HL-60/S4 (cell line): ENCODE measurements around the gene WDSUB1.

Source experiments
- in situ Hi-C: fragments of 300-500 bp; cut with MboI; formaldehyde crosslinking; loops from 2 replicates; pipeline ENCODE4 v1.14.3; 2022; ENCODE audit warnings: low sequenced_read_pairs

WDSUB1 gene

GRCh38 chr2:159199761-159200465 is 86.6 kb downstream of the WDSUB1 start:
- in situ Hi-C loops = no loop called here

- in situ Hi-C loops = no loop called here
These were observed 87.3 kb downstream of the WDSUB1 start for GRCh38 chr2:159199236-159199635.

GRCh38 chr2:159196393-159196925 is 90.0 kb downstream of the WDSUB1 start:
- in situ Hi-C loops = no loop called here

- in situ Hi-C loops = no loop called here
These were observed 90.8 kb downstream of the WDSUB1 start for GRCh38 chr2:159195697-159196096.

- in situ Hi-C loops = no loop called here
These were observed 92.3 kb downstream of the WDSUB1 start for GRCh38 chr2:159194241-159194640.

GRCh38 chr2:159193791-159194190 is 92.7 kb downstream of the WDSUB1 start:
- in situ Hi-C loops = no loop called here

GRCh38 chr2:159192371-159192918 is 94.1 kb downstream of the WDSUB1 start:
- in situ Hi-C loops = no loop called here

- in situ Hi-C loops = no loop called here
These were observed 98.1 kb downstream of the WDSUB1 start for GRCh38 chr2:159188449-159188848.

GRCh38 chr2:159187106-159187505 is 99.4 kb downstream of the WDSUB1 start:
- in situ Hi-C loops = no loop called here

- in situ Hi-C loops = no loop called here
These were observed 100.0 kb downstream of the WDSUB1 start for GRCh38 chr2:159186462-159186861.
